HepG2 (cell line): Measurements from ENCODE around the gene STX8. TPM values are rescaled to one million over a fixed set of nuclear protein-coding genes. Genes with fewer than 3 reads are reported as not detected.
A peak's percentile ranks its signal among the peaks of the same experiment; 100 is the strongest.

ENCODE experiments used
- ATAC-seq: fragments of 200-7000 bp; cut with Tn5 transposase; 3 replicates; pipeline ENCODE4 v1.9.1; 2020; ENCODE audit warnings: mild to moderate bottlenecking, moderate library complexity
- BruUV-seq: library from RNA; stranded (reverse); fragments of 400-500 nt; replicated peaks from 2 replicates; lab custom pipeline; 2021; lab: Mats Ljungman, UMichigan
- CTCF ChIA-PET: fragments of 300-600 bp; formaldehyde crosslinking; extraction: SDS; loops from one replicate; lab custom pipeline; 2021; ENCODE audit warnings: low total read pairs, inconsistent platforms, low intra/inter-chr PET ratio; lab: Yijun Ruan, JAX
- POLR2A ChIA-PET: fragments of 350-600 bp; sonication (Branson Sonifier 250); formaldehyde crosslinking; loops from one replicate; lab custom pipeline; 2020; ENCODE audit warnings: antibody characterized with exemption, inconsistent platforms; lab: Yijun Ruan, JAX
- DNase-seq: peaks from one replicate; pipeline ENCODE4 v3.0.0-alpha.2; 2015; ENCODE audit warnings: low spot score
- FAIRE-seq: peaks from 3 replicates; lab custom pipeline; 2011; peaks lifted over from hg19 to GRCh38; lab: Jason Lieb, UNC
- H2AFZ ChIP-seq: one replicate; pipeline ENCODE4 v1.6.1; 2011; ENCODE audit warnings: low read length, inconsistent platforms
- H3K27ac ChIP-seq: fragments of 300-600 bp; 3 replicates; pipeline ENCODE4 v1.8.0; 2011; ENCODE audit warnings: mixed run types, mild to moderate bottlenecking, mixed read lengths, low read length, inconsistent platforms; ENCODE audit not compliant: insufficient read depth; ENCODE audit errors: extremely low read length
- H3K27me3 ChIP-seq, 2 experiments: fragments of 200-600 bp in 1 of 2; 2 replicates in 1 of 2; 3 replicates in 1 of 2; pipeline versions ENCODE4 v1.6.0 to v1.8.0; 2011; ENCODE audit warnings: low read length in 2 of 2, mild to moderate bottlenecking in 2 of 2, moderate library complexity in 2 of 2, inconsistent platforms in 1 of 2; ENCODE audit not compliant: insufficient read depth in 2 of 2, control insufficient read depth in 1 of 2
- H3K36me3 ChIP-seq, 2 experiments: fragments of 200-600 bp in 1 of 2; replicated peaks in 1 of 2; 2 replicates in 1 of 2; 3 replicates in 1 of 2; pipeline versions ENCODE4 v1.5.1 to v1.8.0; 2011; ENCODE audit warnings: low read length in 2 of 2, inconsistent platforms in 1 of 2; ENCODE audit not compliant: insufficient read depth in 2 of 2, control insufficient read depth in 1 of 2
- H3K4me1 ChIP-seq: 2 replicates; pipeline ENCODE4 v1.5.1; 2012; ENCODE audit warnings: low read length, inconsistent platforms; ENCODE audit not compliant: insufficient read depth
- H3K4me2 ChIP-seq: 2 replicates; pipeline ENCODE4 v1.6.0; 2011; ENCODE audit warnings: low read depth, low read length, inconsistent platforms
- H3K4me3 ChIP-seq, 3 experiments: fragments of 200-600 bp in 1 of 3; sonication (generic), shearing (Covaris generic) in 1 of 3; replicated peaks in 1 of 3; 2 replicates each; pipeline ENCODE4 v1.5.1; 2011 to 2016; ENCODE audit warnings: low read length in 3 of 3, inconsistent platforms in 2 of 3, low read depth in 2 of 3, mild to moderate bottlenecking in 2 of 3, control low read depth in 1 of 3, mixed read lengths in 1 of 3; ENCODE audit not compliant: insufficient read depth in 1 of 3
- H3K79me2 ChIP-seq: one replicate; pipeline ENCODE4 v1.6.1; 2011; ENCODE audit warnings: low read length, inconsistent platforms; ENCODE audit not compliant: insufficient read depth
- H3K9ac ChIP-seq: 2 replicates; pipeline ENCODE4 v1.6.0; 2011; ENCODE audit warnings: mild to moderate bottlenecking, low read depth, low read length, inconsistent platforms; ENCODE audit not compliant: insufficient read depth
- H3K9me3 ChIP-seq: 2 replicates; pipeline ENCODE4 v1.5.1; 2012; ENCODE audit warnings: mild to moderate bottlenecking, low read length
- H4K20me1 ChIP-seq: 2 replicates; pipeline ENCODE4 v1.6.0; 2011; ENCODE audit warnings: inconsistent platforms, mild to moderate bottlenecking, low read length, moderate library complexity; ENCODE audit not compliant: insufficient read depth
- DNMT3B ChIP-seq: conservative IDR thresholded peaks from 2 replicates; pipeline ENCODE4 v1.6.1; 2016; ENCODE audit warnings: missing biosample characterization, control low read depth
- IKZF5 ChIP-seq: IDR thresholded peaks from 2 replicates; pipeline ENCODE4 v1.6.1; 2018; ENCODE audit warnings: missing genetic modification reagents, mild to moderate bottlenecking, missing compliant biosample characterization
- MAFF ChIP-seq: IDR thresholded peaks from 2 replicates; pipeline ENCODE4 v1.6.1; 2011; ENCODE audit warnings: low read depth, low read length, improper control_type of control experiment
- MAFK ChIP-seq, 2 experiments: IDR thresholded peaks in 1 of 2; conservative IDR thresholded peaks in 1 of 2; 2 replicates each; pipeline ENCODE4 v1.6.1; 2011; ENCODE audit warnings: improper control_type of control experiment in 2 of 2, low read length in 2 of 2
- MZF1 ChIP-seq: sonication (generic); formaldehyde crosslinking; IDR thresholded peaks from 2 replicates; pipeline ENCODE4 v1.8.1; 2023; ENCODE audit warnings: mild to moderate bottlenecking, missing genetic modification reagents, borderline replicate concordance
- PRMT3 ChIP-seq: sonication (generic); formaldehyde crosslinking; IDR thresholded peaks from 2 replicates; pipeline ENCODE4 v1.8.1; 2022; ENCODE audit warnings: low read depth, mild to moderate bottlenecking, moderate library complexity, missing genetic modification reagents, borderline replicate concordance
- ZFP36L1 ChIP-seq: sonication (generic); formaldehyde crosslinking; IDR thresholded peaks from 2 replicates; pipeline ENCODE4 v1.8.0; 2022; ENCODE audit warnings: mild to moderate bottlenecking, missing genetic modification reagents, moderate library complexity
- ZNF10 ChIP-seq: sonication (generic); formaldehyde crosslinking; IDR thresholded peaks from 2 replicates; pipeline ENCODE4 v1.4.0; 2020; ENCODE audit warnings: mild to moderate bottlenecking, low read depth, missing genetic modification reagents, borderline replicate concordance
- ZNF224 ChIP-seq: sonication (generic); formaldehyde crosslinking; IDR thresholded peaks from 2 replicates; pipeline ENCODE4 v1.5.0; 2020; ENCODE audit warnings: mild to moderate bottlenecking, missing genetic modification reagents
- ZNF589 ChIP-seq: sonication (generic); formaldehyde crosslinking; conservative IDR thresholded peaks from 2 replicates; pipeline ENCODE4 v1.8.0; 2022; ENCODE audit warnings: mild to moderate bottlenecking, moderate library complexity, missing genetic modification reagents
- ZNF614 ChIP-seq: IDR thresholded peaks from 2 replicates; pipeline ENCODE4 v1.6.1; 2018; ENCODE audit warnings: missing biosample characterization, missing genetic modification reagents, inconsistent platforms, borderline replicate concordance
- WGBS: methylation state at CpG from one replicate; pipeline ENCODE4 v1.1.6; 2017; ENCODE audit warnings: low lambda C conversion rate; 5-methylcytosine and 5-hydroxymethylcytosine counted together
- in situ Hi-C: cut with HindIII; loops from 2 replicates; pipeline ENCODE4 v1.10.0; 2017; ENCODE audit warnings: low pct_unique_long_range_greater_than_20kb; ENCODE audit not compliant: extremely low pct_ligation_motif_present
- intact Hi-C: fragments of 100-400 bp; cut with micrococcal nuclease; formaldehyde crosslinking; loops from one replicate; pipeline ENCODE4 v1.10.0; 2022; ENCODE audit not compliant: unreplicated experiment
- polyA plus RNA-seq, 8 experiments: library from polyadenylated mRNA; depleted of rRNA in 3 of 8; stranded (reverse) in 7 of 8; unstranded in 1 of 8; fragments of >200 nt; fragmentation: Illumina TruSeq in 4 of 8; extraction: Trizol in 4 of 8; gene quantifications; 2 replicates each; pipeline versions ENCODE4 v1.2.1 to v1.2.3, GENCODE V29; 2011 to 2016; ENCODE audit warnings: low read depth in 4 of 8, missing spikeins in 1 of 8, mixed read lengths in 1 of 8; ENCODE audit not compliant: insufficient read depth in 1 of 8
- total RNA-seq, 5 experiments: library from RNA; depleted of rRNA; stranded (reverse); fragments of >200 nt; fragmentation: Illumina TruSeq; extraction: Trizol; gene quantifications; 2 replicates each; pipeline ENCODE4 v1.2.3, GENCODE V29; 2016; ENCODE audit warnings: low read depth in 1 of 5

The STX8 gene
- total and polyA plus RNA-seq, 2 of the 13 experiments (the other 11 are each of a cell fraction or from before 2014, with no cell fraction given): 36.4 to 53.6 TPM

- no peaks in the 10 kb centered on the region for H3K27me3 ChIP-seq
- ChIA-PET POLR2A (no interaction called here), CTCF (no interaction called here)
- WGBS: 98% methylated on average over 3 of the region's 3 CpGs
- no peak overlapping the region for H3K4me2 ChIP-seq
- H3K36me3 ChIP-seq: no peaks in the 10 kb centered on the region
- no peak overlapping the region for H3K4me3 ChIP-seq
- no peak for DNase-seq
- no peaks in the 10 kb centered on the region for H3K79me2 ChIP-seq
- no TSS peak for BruUV-seq
- no peak for ATAC-seq
- TF ChIP-seq MAFK (conservative IDR thresholded peaks at IDR 0.05 in 1 of 2, IDR thresholded peaks at IDR 0.05 in 1 of 2; ENCODE audit: low read length in 2 of 2) (peak; percentile 32 to 49; a peak in 3 of 4 replicates), MAFF (peak; percentile 54), IKZF5 (CRISPR knock-in tag) (no peak)
- FAIRE-seq: no peak
- peaks cover 15% of the 10 kb centered on the region; the same call in 1 of the 2 replicates for H3K4me1 ChIP-seq
- no peak overlapping the region for H2AFZ ChIP-seq
- in situ Hi-C loops (no loop called here), intact Hi-C loops (no loop called here)
- no peaks in the 10 kb centered on the region for H3K9me3 ChIP-seq
- H3K27ac ChIP-seq: no peak overlapping the region
- no peaks in the 10 kb centered on the region for H4K20me1 ChIP-seq
- H3K9ac ChIP-seq: no peak overlapping the region
Measured at GRCh38 chr17:9532715-9533114, 42.9 kb downstream of the STX8 start.

DNA sequence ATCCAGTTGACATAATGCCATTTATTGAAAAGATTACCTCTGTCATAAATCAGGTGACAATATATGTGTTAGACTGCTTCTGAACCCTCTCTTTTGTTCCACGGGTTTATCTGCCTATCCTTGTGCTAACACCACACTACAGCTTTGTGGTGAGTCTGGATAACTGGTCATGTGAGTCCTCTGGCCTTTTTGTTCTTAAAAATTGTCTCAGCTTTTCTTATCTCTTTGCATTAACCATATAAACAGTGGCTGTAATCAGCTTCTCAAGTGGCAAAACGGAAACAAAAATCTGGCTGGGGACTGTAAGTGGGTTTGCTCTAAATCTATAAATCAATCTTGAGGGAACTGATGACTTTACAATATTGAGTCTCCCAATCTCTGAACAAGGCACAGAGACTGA is 44.6 kb downstream of the STX8 start:
- POLR2A ChIA-PET: no interaction called here

More for the DNA sequence above, 44.6 kb downstream of the STX8 start:
- Histone ChIP-seq H3K27me3 (no peaks in the 10 kb centered on the region), H4K20me1 (no peaks in the 10 kb centered on the region), H3K9ac (no peak overlapping the region), H3K4me2 (no peak overlapping the region), H3K79me2 (no peaks in the 10 kb centered on the region), H3K9me3 (no peaks in the 10 kb centered on the region), H3K4me3 (no peak overlapping the region), H3K4me1 (no peaks in the 10 kb centered on the region), H3K36me3 (no peaks in the 10 kb centered on the region), H2AFZ (no peak overlapping the region), H3K27ac (no peak overlapping the region)
- BruUV-seq: no TSS peak
- TF ChIP-seq ZFP36L1 (CRISPR knock-in tag): no peak
- no peak for TF ChIP-seq ZNF614
- no peak for TF ChIP-seq MZF1 (CRISPR knock-in tag)
- TF ChIP-seq PRMT3 (CRISPR knock-in tag): no peak
- no peak for TF ChIP-seq DNMT3B (CRISPR knock-in tag)
- no peak for TF ChIP-seq ZNF10
- TF ChIP-seq ZNF589 (CRISPR knock-in tag): no peak
- no peak for TF ChIP-seq ZNF224 (CRISPR knock-in tag)
- FAIRE-seq: no peak
- CTCF ChIA-PET: no interaction called here
- in situ Hi-C loops: no loop called here
- no peak for DNase-seq
- 71% methylated on average over 2 of the region's 2 CpGs for WGBS
- intact Hi-C loops: no loop called here
- no peak for ATAC-seq
